ENCODE measurements around the gene LRRN4CL. TPM values are rescaled to one million over a fixed set of nuclear protein-coding genes. Genes with fewer than 3 reads are reported as not detected.

LRRN4CL gene
- total and polyA plus RNA-seq, 2 donors (not counting 1 experiment from before 2014, with no cell fraction given), result 7.9 to 31.5 TPM

DNA sequence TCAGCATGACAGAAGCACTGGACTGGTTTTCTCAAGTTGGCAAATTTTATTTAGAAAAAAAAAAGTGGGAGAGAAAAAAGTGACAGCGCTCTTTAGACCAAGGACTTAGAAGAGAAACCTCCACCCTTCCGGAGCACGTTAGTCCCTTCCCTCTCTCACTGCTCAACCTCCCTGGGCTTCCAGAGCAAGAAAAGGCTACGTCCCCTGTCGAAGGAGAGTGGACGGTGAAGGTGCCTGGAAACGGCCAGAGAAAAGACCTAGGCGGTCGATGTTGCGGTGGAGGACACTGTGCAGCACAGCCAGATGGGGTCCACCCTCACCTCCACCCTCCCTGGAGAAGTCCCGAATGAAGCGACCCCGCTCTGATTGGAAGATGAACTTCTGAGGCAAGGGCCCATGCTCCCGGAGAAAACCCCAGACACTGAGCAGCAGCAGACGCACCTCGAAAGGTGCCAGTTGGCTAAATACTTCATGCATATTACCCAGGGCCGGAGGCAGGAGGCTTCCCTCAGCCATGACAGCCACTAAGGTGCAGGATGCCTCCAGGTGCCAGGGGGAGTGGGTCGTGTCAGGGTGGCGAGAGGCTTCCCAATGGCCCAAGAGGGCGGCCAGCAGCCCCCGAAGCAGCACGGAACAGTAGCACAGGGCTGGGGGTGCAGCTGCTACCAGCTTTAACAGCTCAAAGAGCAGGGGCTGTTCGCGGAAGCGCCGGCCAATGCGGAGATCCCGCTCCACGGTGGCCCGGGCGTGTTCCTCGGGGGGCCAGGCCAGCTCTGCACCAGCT, 42.3 kb downstream of the LRRN4CL start:
- no peaks in the 10 kb centered on the region for H3K9me3 ChIP-seq (ENCODE audit: control insufficient read depth, insufficient read depth, low read depth, low read length)
- H3K4me1 ChIP-seq (ENCODE audit: control insufficient read depth, extremely low read depth, insufficient read depth, low read length), result peaks cover 8% of the 10 kb centered on the region
- DNase-seq (ENCODE audit: low read depth in 2 of 2), result no peak
- H4K20me1 ChIP-seq (ENCODE audit: control insufficient read depth, extremely low read depth, insufficient read depth, low read length), result no peaks in the 10 kb centered on the region
- no peak for TF ChIP-seq EZH2 (IDR thresholded peaks at IDR 0.05; ENCODE audit: low read length, missing control alignments)
- TF ChIP-seq, protein P1, sequence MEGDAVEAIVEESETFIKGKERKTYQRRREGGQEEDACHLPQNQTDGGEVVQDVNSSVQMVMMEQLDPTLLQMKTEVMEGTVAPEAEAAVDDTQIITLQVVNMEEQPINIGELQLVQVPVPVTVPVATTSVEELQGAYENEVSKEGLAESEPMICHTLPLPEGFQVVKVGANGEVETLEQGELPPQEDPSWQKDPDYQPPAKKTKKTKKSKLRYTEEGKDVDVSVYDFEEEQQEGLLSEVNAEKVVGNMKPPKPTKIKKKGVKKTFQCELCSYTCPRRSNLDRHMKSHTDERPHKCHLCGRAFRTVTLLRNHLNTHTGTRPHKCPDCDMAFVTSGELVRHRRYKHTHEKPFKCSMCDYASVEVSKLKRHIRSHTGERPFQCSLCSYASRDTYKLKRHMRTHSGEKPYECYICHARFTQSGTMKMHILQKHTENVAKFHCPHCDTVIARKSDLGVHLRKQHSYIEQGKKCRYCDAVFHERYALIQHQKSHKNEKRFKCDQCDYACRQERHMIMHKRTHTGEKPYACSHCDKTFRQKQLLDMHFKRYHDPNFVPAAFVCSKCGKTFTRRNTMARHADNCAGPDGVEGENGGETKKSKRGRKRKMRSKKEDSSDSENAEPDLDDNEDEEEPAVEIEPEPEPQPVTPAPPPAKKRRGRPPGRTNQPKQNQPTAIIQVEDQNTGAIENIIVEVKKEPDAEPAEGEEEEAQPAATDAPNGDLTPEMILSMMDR (conservative IDR thresholded peaks at IDR 0.05 in 1 of 2, IDR thresholded peaks at IDR 0.05 in 1 of 2; ENCODE audit: low read depth in 1 of 2, low read length in 2 of 2), result no peak
- H3K36me3 ChIP-seq (ENCODE audit: control insufficient read depth, insufficient read depth, low read length), result peaks cover 15% of the 10 kb centered on the region
- no peak overlapping the region for H3K9ac ChIP-seq (ENCODE audit: insufficient read depth, low read length)
- H3K4me2 ChIP-seq (ENCODE audit: extremely low read depth, insufficient read depth, low read length), result peak overlapping the region; percentile 58
- peak overlapping the region in 2 of 4 experiments; percentile 6 to 27 for H3K4me3 ChIP-seq (replicated peaks in 1 of 4; ENCODE audit: control extremely low read depth in 1 of 4, insufficient read depth in 1 of 4, low read depth in 3 of 4, low read length in 4 of 4)
- no peak overlapping the region for H2AFZ ChIP-seq (ENCODE audit: low read length)
- H3K79me2 ChIP-seq (ENCODE audit: control insufficient read depth, insufficient read depth, low read length), result peaks cover 50% of the 10 kb centered on the region
- no peaks in the 10 kb centered on the region for H3K27me3 ChIP-seq (ENCODE audit: control insufficient read depth, insufficient read depth, low read length)
- peak overlapping the region; percentile 64 for H3K27ac ChIP-seq (ENCODE audit: insufficient read depth, low read length)

DNA sequence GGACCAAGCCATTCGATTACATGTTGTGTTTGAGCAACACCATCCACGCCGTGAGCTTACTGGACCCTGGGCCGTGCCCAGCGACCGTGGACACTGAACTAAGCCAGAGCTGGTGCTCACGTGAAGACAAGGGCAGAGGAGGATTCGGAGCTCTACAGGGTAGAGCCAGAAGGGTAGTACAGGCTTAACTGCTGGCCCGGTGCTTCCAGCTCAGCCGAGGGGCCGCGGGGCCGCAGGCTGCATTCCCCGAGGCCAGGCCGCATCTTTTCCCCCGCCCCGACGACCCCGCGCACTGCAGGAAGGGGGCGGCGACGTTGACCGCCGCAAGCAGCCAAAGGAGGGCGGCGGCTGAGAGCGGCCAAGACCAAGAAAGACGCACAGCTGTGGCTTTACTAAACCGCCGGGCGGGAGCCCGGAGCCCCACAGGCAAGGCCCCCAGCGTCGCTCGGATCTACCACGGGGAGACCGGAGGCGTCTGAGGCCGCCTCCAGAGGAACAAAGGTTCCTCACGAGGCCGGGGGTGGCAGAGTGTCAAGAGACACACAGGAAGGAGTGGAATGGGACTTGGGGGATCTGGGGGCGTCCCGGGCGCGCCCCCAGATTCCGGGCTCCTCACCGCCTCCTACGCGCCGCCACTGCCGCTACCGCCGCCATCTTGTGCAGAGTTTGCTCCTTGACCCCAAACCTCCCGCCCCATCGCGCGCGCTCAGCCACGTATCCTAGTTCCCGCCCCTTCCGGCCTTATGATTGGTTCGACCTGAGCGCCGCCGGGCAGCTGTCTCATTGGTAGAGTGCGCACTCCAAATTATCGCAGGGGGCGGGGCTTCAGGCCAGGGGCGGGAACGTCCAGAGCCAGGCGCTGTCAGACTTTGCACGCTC, 43.1 kb downstream of the LRRN4CL start, which contains the start of gene GANAB:
GANAB (minus strand) TSS at position 668 of the 879 bp plus-strand sequence; CDS start at position 654, 14 bp downstream.
- Histone ChIP-seq H3K4me1 (ENCODE audit: control insufficient read depth, extremely low read depth, insufficient read depth, low read length) (peaks cover 8% of the 10 kb centered on the region), H3K27ac (ENCODE audit: insufficient read depth, low read length) (peak within 1 kb of the TSS; percentile 88), H3K9me3 (ENCODE audit: control insufficient read depth, insufficient read depth, low read depth, low read length) (no peaks in the 10 kb centered on the region), H2AFZ (ENCODE audit: low read length) (no peak within 1 kb of the TSS), H4K20me1 (ENCODE audit: control insufficient read depth, extremely low read depth, insufficient read depth, low read length) (no peaks in the 10 kb centered on the region), H3K36me3 (ENCODE audit: control insufficient read depth, insufficient read depth, low read length) (peaks cover 15% of the 10 kb centered on the region), H3K27me3 (ENCODE audit: control insufficient read depth, insufficient read depth, low read length) (no peaks in the 10 kb centered on the region), H3K79me2 (ENCODE audit: control insufficient read depth, insufficient read depth, low read length) (peaks cover 48% of the 10 kb centered on the region), H3K4me3 (replicated peaks in 1 of 4; ENCODE audit: control extremely low read depth in 1 of 4, insufficient read depth in 1 of 4, low read depth in 3 of 4, low read length in 4 of 4) (peak within 1 kb of the TSS; percentile 73 to 96 (median 79)), H3K4me2 (ENCODE audit: extremely low read depth, insufficient read depth, low read length) (peak within 1 kb of the TSS; percentile 97), H3K9ac (ENCODE audit: insufficient read depth, low read length) (peak within 1 kb of the TSS; percentile 90)
- TF ChIP-seq, protein P1 (conservative IDR thresholded peaks at IDR 0.05 in 1 of 2, IDR thresholded peaks at IDR 0.05 in 1 of 2; ENCODE audit: low read depth in 1 of 2, low read length in 2 of 2), result no peak
- no peak for TF ChIP-seq EZH2 (IDR thresholded peaks at IDR 0.05; ENCODE audit: low read length, missing control alignments)
- DNase-seq (ENCODE audit: low read depth in 2 of 2), result peak; percentile 96

DNA sequence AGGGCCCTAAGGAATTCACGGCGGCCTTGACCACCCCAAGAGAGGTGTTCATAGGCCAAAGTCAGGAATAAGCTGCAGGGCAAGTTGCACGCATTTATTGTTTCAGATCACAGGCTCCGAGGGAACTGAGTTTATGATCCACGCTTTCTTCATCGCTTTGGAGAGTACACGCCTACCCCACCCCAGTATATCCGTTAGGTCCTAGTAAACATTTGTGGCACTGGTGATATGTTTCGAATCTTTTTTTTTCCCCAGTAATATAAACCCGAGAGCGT, 43.7 kb downstream of the LRRN4CL start:
- TF ChIP-seq, protein P1 (conservative IDR thresholded peaks at IDR 0.05 in 1 of 2, IDR thresholded peaks at IDR 0.05 in 1 of 2; ENCODE audit: low read depth in 1 of 2, low read length in 2 of 2), result no peak
- TF ChIP-seq EZH2 (IDR thresholded peaks at IDR 0.05; ENCODE audit: low read length, missing control alignments), result no peak
- no peaks in the 10 kb centered on the region for H4K20me1 ChIP-seq (ENCODE audit: control insufficient read depth, extremely low read depth, insufficient read depth, low read length)
- H3K9ac ChIP-seq (ENCODE audit: insufficient read depth, low read length), result peak overlapping the region; percentile 90
- no peaks in the 10 kb centered on the region for H3K27me3 ChIP-seq (ENCODE audit: control insufficient read depth, insufficient read depth, low read length)
- peaks cover 49% of the 10 kb centered on the region for H3K79me2 ChIP-seq (ENCODE audit: control insufficient read depth, insufficient read depth, low read length)
- peak overlapping the region; percentile 97 for H3K4me2 ChIP-seq (ENCODE audit: extremely low read depth, insufficient read depth, low read length)
- H3K9me3 ChIP-seq (ENCODE audit: control insufficient read depth, insufficient read depth, low read depth, low read length), result no peaks in the 10 kb centered on the region
- H3K4me3 ChIP-seq (replicated peaks in 1 of 4; ENCODE audit: control extremely low read depth in 1 of 4, insufficient read depth in 1 of 4, low read depth in 3 of 4, low read length in 4 of 4), result peak overlapping the region; percentile 73 to 96 (median 79)
- no peak for DNase-seq (ENCODE audit: low read depth in 2 of 2)
- peak overlapping the region; percentile 88 for H3K27ac ChIP-seq (ENCODE audit: insufficient read depth, low read length)
- H2AFZ ChIP-seq (ENCODE audit: low read length), result no peak overlapping the region
- H3K36me3 ChIP-seq (ENCODE audit: control insufficient read depth, insufficient read depth, low read length), result peaks cover 16% of the 10 kb centered on the region
- peaks cover 8% of the 10 kb centered on the region for H3K4me1 ChIP-seq (ENCODE audit: control insufficient read depth, extremely low read depth, insufficient read depth, low read length)
